Measurements from ENCODE around the gene HSPG2.
"Not testable (repeated sequence)": the region's sequence is repeated elsewhere in the genome, so short reads cannot be mapped to it uniquely, and the experiment has no call there.

The HSPG2 gene

GRCh38 chr1:21841852-21842466 is 95.2 kb downstream of the HSPG2 start:
- DNase-seq = no peak

- no peak for DNase-seq
These were observed 96.1 kb downstream of the HSPG2 start for GRCh38 chr1:21840981-21841380.

- DNase-seq = no peak
These were observed 97.6 kb downstream of the HSPG2 start for GRCh38 chr1:21839337-21840037.

- no peak for DNase-seq
These were observed 98.6 kb downstream of the HSPG2 start for GRCh38 chr1:21838359-21839157.

- DNase-seq = no peak
These were observed 99.6 kb downstream of the HSPG2 start for GRCh38 chr1:21837476-21837875.

- no peak for DNase-seq
These were observed 100.4 kb downstream of the HSPG2 start for GRCh38 chr1:21836729-21837128.

- DNase-seq = no peak
These were observed 101.1 kb downstream of the HSPG2 start for GRCh38 chr1:21836010-21836409.

GRCh38 chr1:21834666-21835065 is 102.4 kb downstream of the HSPG2 start:
- no peak for DNase-seq

GRCh38 chr1:21834094-21834493 is 103.0 kb downstream of the HSPG2 start:
- DNase-seq = no peak

GRCh38 chr1:21833392-21833976 is 103.6 kb downstream of the HSPG2 start:
- DNase-seq = no peak

- DNase-seq = no peak
These were observed 105.6 kb downstream of the HSPG2 start for GRCh38 chr1:21831454-21831970.

- DNase-seq = no peak
These were observed 106.2 kb downstream of the HSPG2 start for GRCh38 chr1:21830792-21831453.

GRCh38 chr1:21829294-21829693 is 107.8 kb downstream of the HSPG2 start:
- no peak for DNase-seq

GRCh38 chr1:21828506-21829210 is 108.5 kb downstream of the HSPG2 start:
- no peak for DNase-seq

GRCh38 chr1:21828075-21828474 is 109.0 kb downstream of the HSPG2 start:
- no peak for DNase-seq

- DNase-seq = no peak
These were observed 109.9 kb downstream of the HSPG2 start for GRCh38 chr1:21827141-21827679.

GRCh38 chr1:21826694-21827093 is 110.4 kb downstream of the HSPG2 start:
- not testable (repeated sequence) for DNase-seq

- no peak for DNase-seq
These were observed 111.7 kb downstream of the HSPG2 start for GRCh38 chr1:21825393-21825792.

GRCh38 chr1:21824926-21825325 is 112.2 kb downstream of the HSPG2 start:
- DNase-seq = no peak

GRCh38 chr1:21823980-21824702 is 113.0 kb downstream of the HSPG2 start:
- DNase-seq = no peak
